DOHH2 (cell line): ENCODE data around the gene RNF19B.

Experiments used
- H3F3A ChIP-seq: fragments of 200-600 bp; sonication (generic), shearing (Covaris generic); 2 replicates; pipeline ENCODE4 v1.6.0; 2016; ENCODE audit warnings: antibody characterized with exemption, mild to moderate bottlenecking; ENCODE audit not compliant: control insufficient read depth, insufficient read depth
- H3K27ac ChIP-seq: fragments of 200-600 bp; sonication (generic); 2 replicates; pipeline ENCODE4 v1.5.1; 2014; ENCODE audit warnings: low read depth, mild to moderate bottlenecking, low read length, moderate library complexity
- H3K27me3 ChIP-seq: fragments of 200-600 bp; sonication (generic); 2 replicates; pipeline ENCODE4 v1.6.1; 2014; ENCODE audit warnings: mild to moderate bottlenecking, low read length, mixed read lengths; ENCODE audit not compliant: control insufficient read depth
- H3K36me3 ChIP-seq: fragments of 200-600 bp; sonication (generic); 2 replicates; pipeline ENCODE4 v1.6.1; 2014; ENCODE audit warnings: mild to moderate bottlenecking, low read length, moderate library complexity, mixed read lengths; ENCODE audit not compliant: control insufficient read depth
- H3K4me1 ChIP-seq: fragments of 200-600 bp; sonication (generic); 2 replicates; pipeline ENCODE4 v1.6.1; 2014; ENCODE audit warnings: mild to moderate bottlenecking, low read length, mixed read lengths; ENCODE audit not compliant: control insufficient read depth
- H3K4me2 ChIP-seq: fragments of 200-600 bp; sonication (generic); 2 replicates; pipeline ENCODE4 v1.6.0; 2014; ENCODE audit warnings: mild to moderate bottlenecking, low read length, moderate library complexity
- H3K4me3 ChIP-seq: fragments of 200-600 bp; sonication (generic); 2 replicates; pipeline ENCODE4 v1.5.1; 2014; ENCODE audit warnings: mild to moderate bottlenecking, low read length, mixed read lengths
- H3K79me2 ChIP-seq: fragments of 200-600 bp; sonication (generic); 2 replicates; pipeline ENCODE4 v1.6.1; 2014; ENCODE audit warnings: mild to moderate bottlenecking, low read length, mixed read lengths; ENCODE audit not compliant: control insufficient read depth
- H3K9me2 ChIP-seq: fragments of 200-600 bp; sonication (generic); replicated peaks from 2 replicates; pipeline ENCODE4 v1.6.1; 2014; ENCODE audit warnings: mild to moderate bottlenecking, low read length, mixed read lengths; ENCODE audit not compliant: control insufficient read depth
- H3K9me3 ChIP-seq: fragments of 200-600 bp; sonication (generic); 2 replicates; pipeline ENCODE4 v1.6.1; 2014; ENCODE audit warnings: antibody characterized with exemption, low read length, mixed read lengths; ENCODE audit not compliant: control insufficient read depth, insufficient read depth
- H4K20me1 ChIP-seq: fragments of 200-600 bp; sonication (generic); 2 replicates; pipeline ENCODE4 v1.6.0; 2014; ENCODE audit warnings: low read depth, mild to moderate bottlenecking, antibody characterized with exemption, low read length, moderate library complexity; ENCODE audit not compliant: control insufficient read depth, insufficient read depth
- EZH2phosphoT487 ChIP-seq: fragments of 200-600 bp; sonication (generic); IDR thresholded peaks from 2 replicates; pipeline ENCODE4 v1.6.1; 2017; ENCODE audit warnings: borderline replicate concordance, mild to moderate bottlenecking, antibody characterized with exemption, low read length, moderate library complexity, mixed read lengths
- TF ChIP-seq, protein P1 (sequence below): fragments of 200-600 bp; sonication (generic); IDR thresholded peaks from one replicate; pipeline ENCODE4 v1.5.1; 2014; ENCODE audit warnings: antibody characterized with exemption, mild to moderate bottlenecking, low read depth, low read length; ENCODE audit not compliant: poor library complexity, severe bottlenecking

RNF19B gene

DNA sequence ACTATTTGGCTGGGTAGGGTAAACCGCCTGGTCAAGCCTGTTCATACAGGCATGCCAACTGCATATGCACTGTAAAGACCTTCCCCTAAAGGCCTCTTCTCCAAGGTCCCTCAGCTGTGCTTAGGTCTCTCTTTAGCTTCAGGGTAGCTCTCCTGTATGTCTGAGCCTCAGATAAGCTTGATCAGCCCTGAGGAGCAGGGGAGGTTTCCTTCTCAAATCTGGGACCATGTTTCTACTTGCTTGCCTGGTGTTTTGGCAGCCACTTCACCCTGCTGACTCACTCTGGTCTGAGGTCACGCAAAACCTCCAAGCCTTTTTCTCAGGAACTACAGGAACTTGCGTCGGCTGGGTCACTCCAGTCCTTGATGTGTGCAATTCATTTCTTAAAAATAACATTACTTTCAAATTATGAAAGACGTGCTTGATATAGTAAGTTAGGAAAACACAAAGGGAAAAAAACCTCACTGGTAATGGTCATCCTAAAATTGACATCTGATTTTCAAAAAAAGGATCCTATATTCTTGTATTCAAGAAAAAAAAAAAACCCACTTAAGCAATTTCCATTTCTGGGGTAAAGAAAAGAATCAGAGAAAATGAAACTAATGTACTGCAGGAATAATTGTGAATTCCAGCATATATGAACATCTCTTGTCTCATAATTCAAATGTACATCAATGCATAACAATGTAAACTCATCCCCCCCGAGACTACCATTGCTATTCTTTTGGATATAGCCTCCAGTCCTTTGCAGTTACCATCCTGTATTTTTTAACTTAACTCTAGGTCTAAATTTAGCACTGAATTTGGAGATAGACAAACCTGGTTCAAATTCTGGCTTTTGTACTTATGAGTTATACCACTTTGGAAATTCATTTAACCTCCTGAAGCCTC is 24.8 kb upstream of the RNF19B start:
- H3K27ac ChIP-seq, result no peak overlapping the region
- H4K20me1 ChIP-seq, result no peaks in the 10 kb centered on the region
- TF ChIP-seq, protein P1, sequence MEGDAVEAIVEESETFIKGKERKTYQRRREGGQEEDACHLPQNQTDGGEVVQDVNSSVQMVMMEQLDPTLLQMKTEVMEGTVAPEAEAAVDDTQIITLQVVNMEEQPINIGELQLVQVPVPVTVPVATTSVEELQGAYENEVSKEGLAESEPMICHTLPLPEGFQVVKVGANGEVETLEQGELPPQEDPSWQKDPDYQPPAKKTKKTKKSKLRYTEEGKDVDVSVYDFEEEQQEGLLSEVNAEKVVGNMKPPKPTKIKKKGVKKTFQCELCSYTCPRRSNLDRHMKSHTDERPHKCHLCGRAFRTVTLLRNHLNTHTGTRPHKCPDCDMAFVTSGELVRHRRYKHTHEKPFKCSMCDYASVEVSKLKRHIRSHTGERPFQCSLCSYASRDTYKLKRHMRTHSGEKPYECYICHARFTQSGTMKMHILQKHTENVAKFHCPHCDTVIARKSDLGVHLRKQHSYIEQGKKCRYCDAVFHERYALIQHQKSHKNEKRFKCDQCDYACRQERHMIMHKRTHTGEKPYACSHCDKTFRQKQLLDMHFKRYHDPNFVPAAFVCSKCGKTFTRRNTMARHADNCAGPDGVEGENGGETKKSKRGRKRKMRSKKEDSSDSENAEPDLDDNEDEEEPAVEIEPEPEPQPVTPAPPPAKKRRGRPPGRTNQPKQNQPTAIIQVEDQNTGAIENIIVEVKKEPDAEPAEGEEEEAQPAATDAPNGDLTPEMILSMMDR, result no peak
- no peak for TF ChIP-seq EZH2phosphoT487
- no peaks in the 10 kb centered on the region for H3K27me3 ChIP-seq
- H3K36me3 ChIP-seq, result no peaks in the 10 kb centered on the region
- no peak overlapping the region for H3K4me3 ChIP-seq
- no peak overlapping the region for H3K4me2 ChIP-seq
- H3F3A ChIP-seq, result peaks cover 22% of the 10 kb centered on the region
- no peaks in the 10 kb centered on the region for H3K79me2 ChIP-seq
- no peaks in the 10 kb centered on the region for H3K9me3 ChIP-seq
- no peaks in the 10 kb centered on the region for H3K9me2 ChIP-seq
- H3K4me1 ChIP-seq, result peaks cover 46% of the 10 kb centered on the region

DNA sequence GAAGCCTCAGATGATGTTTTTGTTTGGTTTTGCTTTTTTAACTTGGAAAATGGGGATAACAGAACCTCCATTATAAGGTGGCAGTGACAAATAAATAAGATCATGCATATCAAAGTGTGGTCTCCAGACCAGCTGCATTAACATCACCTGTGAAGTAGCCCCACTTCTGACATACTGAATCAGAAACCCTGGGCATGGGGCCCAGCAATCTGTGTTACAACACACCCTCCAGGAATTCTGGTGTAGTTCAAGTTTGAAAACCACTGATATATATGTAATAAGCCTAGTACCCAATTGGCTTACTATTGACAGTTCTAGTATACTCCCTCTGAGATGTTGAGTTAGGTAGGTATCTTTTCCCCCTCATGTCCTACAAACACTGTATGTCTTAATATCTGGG is 24.1 kb upstream of the RNF19B start:
- peaks cover 48% of the 10 kb centered on the region for H3K4me1 ChIP-seq
- H3K4me2 ChIP-seq, result no peak overlapping the region
- no peaks in the 10 kb centered on the region for H4K20me1 ChIP-seq
- H3K27ac ChIP-seq, result no peak overlapping the region
- H3K9me3 ChIP-seq, result no peaks in the 10 kb centered on the region
- H3F3A ChIP-seq, result peaks cover 20% of the 10 kb centered on the region
- H3K36me3 ChIP-seq, result no peaks in the 10 kb centered on the region
- no peaks in the 10 kb centered on the region for H3K27me3 ChIP-seq
- no peaks in the 10 kb centered on the region for H3K9me2 ChIP-seq
- H3K79me2 ChIP-seq, result no peaks in the 10 kb centered on the region
- no peak overlapping the region for H3K4me3 ChIP-seq
- TF ChIP-seq, protein P1, result no peak
- no peak for TF ChIP-seq EZH2phosphoT487

DNA sequence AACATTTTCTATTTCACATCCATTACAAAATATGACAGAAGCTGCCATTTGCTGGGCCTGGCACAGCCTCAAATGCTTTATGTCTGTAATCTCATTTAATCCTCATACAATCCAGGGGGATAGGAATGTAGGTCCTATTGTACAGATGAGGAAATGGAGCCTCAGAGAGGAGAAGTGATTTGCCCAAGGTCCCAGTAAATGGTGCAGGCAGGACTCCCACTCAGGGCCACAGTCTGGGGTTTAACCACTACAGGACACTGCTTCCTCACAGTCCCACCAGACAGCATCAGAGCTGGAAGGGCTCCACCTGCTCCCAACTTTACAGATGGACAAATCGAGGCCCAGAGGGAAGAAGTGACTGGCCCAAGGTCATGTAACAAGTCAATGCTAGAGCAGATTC is 20.6 kb upstream of the RNF19B start:
- Histone ChIP-seq H3K4me3 (no peak overlapping the region), H4K20me1 (no peaks in the 10 kb centered on the region), H3K79me2 (no peaks in the 10 kb centered on the region)

More for the DNA sequence above, 20.6 kb upstream of the RNF19B start:
- H3K27me3 ChIP-seq, result no peaks in the 10 kb centered on the region
- H3F3A ChIP-seq, result no peaks in the 10 kb centered on the region
- no peak overlapping the region for H3K27ac ChIP-seq
- peaks cover 41% of the 10 kb centered on the region for H3K4me1 ChIP-seq
- TF ChIP-seq EZH2phosphoT487, result no peak
- TF ChIP-seq, protein P1, result no peak
- H3K36me3 ChIP-seq, result no peaks in the 10 kb centered on the region
- no peaks in the 10 kb centered on the region for H3K9me3 ChIP-seq
- H3K4me2 ChIP-seq, result no peak overlapping the region
- no peaks in the 10 kb centered on the region for H3K9me2 ChIP-seq
